Cardiac muscle cell (in vitro differentiated cells and primary cell): Measurements from ENCODE around the gene UQCR10. TPM values are rescaled to one million over a fixed set of nuclear protein-coding genes. Genes with fewer than 3 reads are reported as not detected.

Source experiments
- DNase-seq, 2 donors: peaks; one replicate each; pipeline versions ENCODE4 v3.0.0 to v3.0.0-alpha.2; 2010 to 2017; ENCODE audit warnings: low read depth in 1 of 2, low spot score in 1 of 2
- H3K27ac ChIP-seq: fragments of 200-600 bp; sonication (generic); 2 replicates; pipeline ENCODE4 v1.5.1; 2016
- H3K27me3 ChIP-seq: fragments of 200-600 bp; sonication (generic); 2 replicates; pipeline ENCODE4 v1.6.0; 2016; ENCODE audit warnings: control low read depth
- H3K36me3 ChIP-seq: fragments of 200-600 bp; sonication (generic); 2 replicates; pipeline ENCODE4 v1.5.1; 2016; ENCODE audit warnings: control low read depth
- H3K4me1 ChIP-seq: fragments of 200-600 bp; sonication (generic); 2 replicates; pipeline ENCODE4 v1.8.1; 2017; ENCODE audit warnings: low read depth, mild to moderate bottlenecking, mixed run types
- H3K4me3 ChIP-seq: fragments of 200-600 bp; sonication (generic); 2 replicates; pipeline ENCODE4 v1.5.1; 2016; ENCODE audit warnings: mild to moderate bottlenecking
- H3K9me3 ChIP-seq: fragments of 200-600 bp; sonication (generic); 2 replicates; pipeline ENCODE4 v1.5.1; 2017; ENCODE audit warnings: low read depth, mild to moderate bottlenecking, control low read depth
- polyA plus RNA-seq: library from polyadenylated mRNA; unstranded; fragments of >200 nt; fragmentation: Nextera tagmentation; extraction: Ambion mirVana; gene quantifications from 2 replicates; pipeline ENCODE4 v1.2.1, GENCODE V29; 2016
- total RNA-seq: library from RNA; depleted of rRNA; stranded (reverse); fragments of >200 nt; gene quantifications from 2 replicates; pipeline ENCODE4 v1.2.3, GENCODE V29; 2016
- TF ChIP-seq, protein P1 (sequence below): IDR thresholded peaks from 2 replicates; pipeline ENCODE4 v1.5.1; 2012; ENCODE audit warnings: low read depth, mild to moderate bottlenecking, low read length

The UQCR10 gene
- total and polyA plus RNA-seq, 2 experiments from 2014 or later: 107 to 613 TPM

GRCh38 chr22:29817724-29818123, 50.6 kb downstream of the UQCR10 start:
- no peak overlapping the region for H3K4me3 ChIP-seq
- no peaks in the 10 kb centered on the region for H3K27me3 ChIP-seq
- no peak overlapping the region for H3K27ac ChIP-seq
- DNase-seq: no peak
- H3K4me1 ChIP-seq: peaks cover 4% of the 10 kb centered on the region
- TF ChIP-seq, protein P1, sequence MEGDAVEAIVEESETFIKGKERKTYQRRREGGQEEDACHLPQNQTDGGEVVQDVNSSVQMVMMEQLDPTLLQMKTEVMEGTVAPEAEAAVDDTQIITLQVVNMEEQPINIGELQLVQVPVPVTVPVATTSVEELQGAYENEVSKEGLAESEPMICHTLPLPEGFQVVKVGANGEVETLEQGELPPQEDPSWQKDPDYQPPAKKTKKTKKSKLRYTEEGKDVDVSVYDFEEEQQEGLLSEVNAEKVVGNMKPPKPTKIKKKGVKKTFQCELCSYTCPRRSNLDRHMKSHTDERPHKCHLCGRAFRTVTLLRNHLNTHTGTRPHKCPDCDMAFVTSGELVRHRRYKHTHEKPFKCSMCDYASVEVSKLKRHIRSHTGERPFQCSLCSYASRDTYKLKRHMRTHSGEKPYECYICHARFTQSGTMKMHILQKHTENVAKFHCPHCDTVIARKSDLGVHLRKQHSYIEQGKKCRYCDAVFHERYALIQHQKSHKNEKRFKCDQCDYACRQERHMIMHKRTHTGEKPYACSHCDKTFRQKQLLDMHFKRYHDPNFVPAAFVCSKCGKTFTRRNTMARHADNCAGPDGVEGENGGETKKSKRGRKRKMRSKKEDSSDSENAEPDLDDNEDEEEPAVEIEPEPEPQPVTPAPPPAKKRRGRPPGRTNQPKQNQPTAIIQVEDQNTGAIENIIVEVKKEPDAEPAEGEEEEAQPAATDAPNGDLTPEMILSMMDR: no peak
- peaks cover 12% of the 10 kb centered on the region for H3K36me3 ChIP-seq
- no peaks in the 10 kb centered on the region for H3K9me3 ChIP-seq

GRCh38 chr22:29819501-29819900, 52.3 kb downstream of the UQCR10 start:
- H3K27ac ChIP-seq: no peak overlapping the region
- no peaks in the 10 kb centered on the region for H3K27me3 ChIP-seq
- H3K9me3 ChIP-seq: no peaks in the 10 kb centered on the region
- TF ChIP-seq, protein P1: no peak
- H3K36me3 ChIP-seq: peaks cover 14% of the 10 kb centered on the region
- peaks cover 4% of the 10 kb centered on the region for H3K4me1 ChIP-seq
- no peak for DNase-seq
- H3K4me3 ChIP-seq: no peak overlapping the region

Other genes with a start within 250 kb of the UQCR10 start
- gene THOC5, start 213.6 kb upstream of the UQCR10 start, total RNA-seq: 27.0 and 41.3 TPM in 2 replicates
- 30.4 and 31.4 TPM in 2 replicates for gene THOC5, start 213.6 kb upstream of the UQCR10 start, polyA plus RNA-seq
- gene NIPSNAP1, start 186.3 kb upstream of the UQCR10 start, total RNA-seq: 137 and 153 TPM in 2 replicates
- 151 and 200 TPM in 2 replicates for gene NIPSNAP1, start 186.3 kb upstream of the UQCR10 start, polyA plus RNA-seq
- gene NF2, start 163.7 kb upstream of the UQCR10 start, total RNA-seq: 39.0 and 40.2 TPM in 2 replicates
- gene NF2, start 163.7 kb upstream of the UQCR10 start, polyA plus RNA-seq: 32.8 and 34.6 TPM in 2 replicates
- not detected in 2 replicates for gene CABP7, start 47.4 kb upstream of the UQCR10 start, total RNA-seq
- 0.11 and 0.26 TPM in 2 replicates for gene CABP7, start 47.4 kb upstream of the UQCR10 start, polyA plus RNA-seq
- gene ZMAT5, start 362 bp upstream of the UQCR10 start, total RNA-seq: 40.5 and 42.3 TPM in 2 replicates
- 65.7 and 76.1 TPM in 2 replicates for gene ZMAT5, start 362 bp upstream of the UQCR10 start, polyA plus RNA-seq
- 23.0 and 26.0 TPM in 2 replicates for gene ASCC2, start 70.9 kb downstream of the UQCR10 start, total RNA-seq
- gene ASCC2, start 70.9 kb downstream of the UQCR10 start, polyA plus RNA-seq: 42.8 and 49.7 TPM in 2 replicates
- 12.4 and 22.0 TPM in 2 replicates for gene MTMR3, start 115.8 kb downstream of the UQCR10 start, total RNA-seq
- gene MTMR3, start 115.8 kb downstream of the UQCR10 start, polyA plus RNA-seq: 10.1 and 16.0 TPM in 2 replicates